Posterior vena cava (tissue), 2 donors: Measurements from ENCODE around the gene RFK. TPM values are rescaled to one million over a fixed set of nuclear protein-coding genes. Genes with fewer than 3 reads are reported as not detected.
"Not testable (repeated sequence)": the region's sequence is repeated elsewhere in the genome, so short reads cannot be mapped to it uniquely, and the experiment has no call there.

ENCODE experiments used
- DNase-seq: peaks from one replicate; pipeline ENCODE4 v3.0.0-alpha.2; 2020; ENCODE audit warnings: low spot score
- intact Hi-C, 2 donors: fragments of 100-400 bp; cut with DNase I; formaldehyde crosslinking; loops; one replicate each; pipeline versions ENCODE4 v1.14.1 to v1.14.2; 2022 to 2023
- total RNA-seq, 2 donors: library from RNA; stranded (reverse); fragmentation: NEBNext Ultra II Directional; extraction: Animal tissue kit (Norgen Biotek cat#: 25700); gene quantifications; one replicate each; pipeline ENCODE4 v1.2.1, GENCODE V29; 2021
- donor health status: DM: yes; HTN: yes; CAD: no.
- donor health status: DM: yes; HTN: yes; CAD: no.

RFK gene
- total RNA-seq, 2 donors from 2014 or later = 18.3 to 22.1 TPM

- intact Hi-C loops = no loop called here
- DNase-seq = peak; percentile 85
These were observed 19.3 kb downstream of the RFK start for GRCh38 chr9:76374783-76375559.

- intact Hi-C loops = no loop called here
These were observed 20.3 kb downstream of the RFK start for GRCh38 chr9:76373784-76374474.

GRCh38 chr9:76373173-76373783, 20.9 kb downstream of the RFK start:
- no peak for DNase-seq
- intact Hi-C loops = no loop called here

More at GRCh38 chr9:76373784-76374474, 20.3 kb downstream of the RFK start:
- DNase-seq = no peak

GRCh38 chr9:76372336-76372735, 21.9 kb downstream of the RFK start:
- intact Hi-C loops = no loop called here
- DNase-seq = no peak

- intact Hi-C loops = no loop called here
- no peak for DNase-seq
These were observed 22.3 kb downstream of the RFK start for GRCh38 chr9:76371901-76372300.

GRCh38 chr9:76370396-76371023, 23.7 kb downstream of the RFK start:
- no peak for DNase-seq
- intact Hi-C loops = no loop called here

- intact Hi-C loops = no loop called here
- DNase-seq = no peak
These were observed 24.6 kb downstream of the RFK start for GRCh38 chr9:76369583-76369982.

GRCh38 chr9:76366275-76366674, 28.0 kb downstream of the RFK start:
- intact Hi-C loops = no loop called here
- no peak for DNase-seq

- intact Hi-C loops = no loop called here
- no peak for DNase-seq
These were observed 29.2 kb downstream of the RFK start for GRCh38 chr9:76365028-76365427.

GRCh38 chr9:76363032-76363395, 31.2 kb downstream of the RFK start:
- no peak for DNase-seq
- intact Hi-C loops = no loop called here

GRCh38 chr9:76362332-76363031, 31.7 kb downstream of the RFK start:
- intact Hi-C loops, DNase-seq: not testable (repeated sequence)

- intact Hi-C loops = no loop called here
These were observed 34.5 kb downstream of the RFK start for GRCh38 chr9:76359766-76360165.

GRCh38 chr9:76359365-76359764, 34.9 kb downstream of the RFK start:
- intact Hi-C loops = no loop called here
- DNase-seq = no peak

More at GRCh38 chr9:76359766-76360165, 34.5 kb downstream of the RFK start:
- DNase-seq = no peak

GRCh38 chr9:76358628-76359280, 35.5 kb downstream of the RFK start:
- intact Hi-C loops = no loop called here
- DNase-seq = no peak

GRCh38 chr9:76357555-76357954, 36.7 kb downstream of the RFK start:
- intact Hi-C loops = no loop called here
- no peak for DNase-seq

- no peak for DNase-seq
- intact Hi-C loops = no loop called here
These were observed 38.3 kb downstream of the RFK start for GRCh38 chr9:76355886-76356285.

- intact Hi-C loops = no loop called here
- DNase-seq = no peak
These were observed 40.0 kb downstream of the RFK start for GRCh38 chr9:76354221-76354620.

GRCh38 chr9:76353280-76353679, 40.9 kb downstream of the RFK start:
- intact Hi-C loops = no loop called here
- no peak for DNase-seq

GRCh38 chr9:76352026-76352620, 42.1 kb downstream of the RFK start:
- intact Hi-C loops = no loop called here
- DNase-seq = no peak
